H1 (cell line): ENCODE measurements around the gene PLCB3. TPM values are rescaled to one million over a fixed set of nuclear protein-coding genes. Genes with fewer than 3 reads are reported as not detected.

Experiments used
- CTCF ChIA-PET: fragments of 300-600 bp; sonication (Branson Sonifier 250); formaldehyde crosslinking; loops from one replicate; lab custom pipeline; 2021; ENCODE audit not compliant: partially characterized antibody; lab: Charles Lee
- POLR2A ChIA-PET: fragments of 300-600 bp; sonication (Branson Sonifier 250); formaldehyde crosslinking; loops from one replicate; lab custom pipeline; 2021; ENCODE audit warnings: inconsistent platforms; ENCODE audit not compliant: partially characterized antibody; lab: Charles Lee
- DNase-seq, 2 experiments: peaks; one replicate each; pipeline versions ENCODE4 v3.0.0 to v3.0.0-alpha.2; 2010 to 2022; ENCODE audit warnings: low spot score in 2 of 2, low read depth in 1 of 2, mixed read lengths in 1 of 2
- FAIRE-seq: peaks from 2 replicates; lab custom pipeline; 2011; peaks lifted over from hg19 to GRCh38; lab: Jason Lieb, UNC
- H2AFZ ChIP-seq: 2 replicates; pipeline ENCODE4 v1.8.1; 2012; ENCODE audit warnings: low read length, inconsistent platforms
- H2AK5ac ChIP-seq: 2 replicates; pipeline ENCODE4 v1.6.1; 2013; ENCODE audit warnings: low read depth, low read length
- H2BK120ac ChIP-seq: replicated peaks from 2 replicates; pipeline ENCODE3; 2013; ENCODE audit warnings: low read depth, low read length, inconsistent platforms
- H2BK12ac ChIP-seq: 2 replicates; pipeline ENCODE4 v1.6.1; 2013; ENCODE audit warnings: low read depth, low read length
- H2BK15ac ChIP-seq: 2 replicates; pipeline ENCODE4 v1.6.1; 2013; ENCODE audit warnings: low read length
- H2BK20ac ChIP-seq: 2 replicates; pipeline ENCODE4 v1.6.1; 2013; ENCODE audit warnings: low read length
- H2BK5ac ChIP-seq: 2 replicates; pipeline ENCODE4 v1.6.1; 2013; ENCODE audit warnings: low read depth, low read length
- H3K14ac ChIP-seq: 2 replicates; pipeline ENCODE4 v1.6.1; 2013; ENCODE audit warnings: inconsistent platforms; ENCODE audit not compliant: insufficient read length
- H3K18ac ChIP-seq: 2 replicates; pipeline ENCODE4 v1.6.1; 2013; ENCODE audit warnings: low read length; ENCODE audit errors: extremely low read depth
- H3K23ac ChIP-seq: 2 replicates; pipeline ENCODE4 v1.6.1; 2013; ENCODE audit warnings: inconsistent platforms; ENCODE audit not compliant: insufficient read length
- H3K23me2 ChIP-seq: 2 replicates; pipeline ENCODE4 v1.6.1; 2013; ENCODE audit warnings: low read depth, low read length
- H3K27ac ChIP-seq: 2 replicates; pipeline ENCODE4 v1.6.1; 2011; ENCODE audit warnings: low read depth, low read length, inconsistent platforms
- H3K27me3 ChIP-seq, 4 experiments: replicated peaks in 1 of 4; 1 replicate in 1 of 4; 2 replicates in 3 of 4; pipeline versions ENCODE4 v1.6.1 to v1.8.1; 2011 to 2013; ENCODE audit warnings: low read length in 3 of 4, mild to moderate bottlenecking in 3 of 4, inconsistent platforms in 2 of 4, mixed read lengths in 2 of 4, moderate library complexity in 1 of 4; ENCODE audit not compliant: control insufficient read depth in 3 of 4, insufficient read depth in 3 of 4; ENCODE audit errors: extremely low read depth in 1 of 4
- H3K36me3 ChIP-seq, 4 experiments: 2 replicates each; pipeline versions ENCODE4 v1.6.1 to v1.8.1; 2011 to 2013; ENCODE audit warnings: mild to moderate bottlenecking in 4 of 4, low read length in 3 of 4, moderate library complexity in 2 of 4, control low read depth in 1 of 4, inconsistent platforms in 1 of 4; ENCODE audit not compliant: insufficient read depth in 4 of 4, control insufficient read depth in 2 of 4
- H3K4ac ChIP-seq: replicated peaks from 2 replicates; pipeline ENCODE3; 2013; ENCODE audit warnings: low read length, low read depth, mixed read lengths, inconsistent platforms; ENCODE audit not compliant: insufficient read length
- H3K4me1 ChIP-seq, 4 experiments: replicated peaks in 1 of 4; 1 replicate in 1 of 4; 2 replicates in 3 of 4; pipeline versions ENCODE4 v1.6.1 to v1.8.1; 2011 to 2013; ENCODE audit warnings: low read length in 3 of 4, inconsistent platforms in 2 of 4, mixed read lengths in 1 of 4; ENCODE audit not compliant: insufficient read depth in 4 of 4, control insufficient read depth in 3 of 4
- H3K4me2 ChIP-seq, 2 experiments: 2 replicates each; pipeline versions ENCODE4 v1.6.1 to v1.8.1; 2011 to 2013; ENCODE audit warnings: low read depth in 2 of 2, low read length in 2 of 2, control low read depth in 1 of 2, inconsistent platforms in 1 of 2, mild to moderate bottlenecking in 1 of 2; ENCODE audit not compliant: insufficient read depth in 1 of 2
- H3K4me3 ChIP-seq, 4 experiments: fragments of 200-600, 300-600 bp in 1 of 4; sonication (generic), shearing (Covaris generic), sonication (Bioruptor Twin) in 1 of 4; 2 replicates each; pipeline versions ENCODE4 v1.5.1 to v1.8.1; 2011 to 2016; ENCODE audit warnings: low read length in 4 of 4, low read depth in 3 of 4, control low read depth in 2 of 4, inconsistent platforms in 2 of 4, mild to moderate bottlenecking in 2 of 4, mixed read lengths in 1 of 4, moderate library complexity in 1 of 4; ENCODE audit not compliant: insufficient read depth in 2 of 4; ENCODE audit errors: extremely low read depth in 1 of 4
- H3K56ac ChIP-seq: replicated peaks from 2 replicates; pipeline ENCODE3; 2013; ENCODE audit warnings: low read depth, mild to moderate bottlenecking, mixed read lengths, low read length, inconsistent platforms; ENCODE audit not compliant: insufficient read length
- H3K79me1 ChIP-seq: 2 replicates; pipeline ENCODE4 v1.6.1; 2013; ENCODE audit warnings: low read depth, low read length, control low read depth
- H3K79me2 ChIP-seq, 2 experiments: 2 replicates each; pipeline versions ENCODE4 v1.6.1 to v1.8.1; 2012 to 2013; ENCODE audit warnings: low read length in 2 of 2, mild to moderate bottlenecking in 2 of 2, inconsistent platforms in 1 of 2; ENCODE audit not compliant: insufficient read depth in 2 of 2, control insufficient read depth in 1 of 2
- H3K9ac ChIP-seq, 4 experiments: replicated peaks in 1 of 4; 1 replicate in 1 of 4; 2 replicates in 3 of 4; pipeline versions ENCODE4 v1.6.1 to v1.8.1; 2011 to 2013; ENCODE audit warnings: low read depth in 3 of 4, low read length in 3 of 4, control low read depth in 2 of 4, mild to moderate bottlenecking in 2 of 4, moderate library complexity in 2 of 4, inconsistent platforms in 1 of 4; ENCODE audit errors: extremely low read depth in 1 of 4
- H3K9me3 ChIP-seq, 2 experiments: 2 replicates each; pipeline versions ENCODE4 v1.6.1 to v1.8.1; 2012 to 2013; ENCODE audit warnings: mild to moderate bottlenecking in 2 of 2, moderate library complexity in 2 of 2, control low read depth in 1 of 2, inconsistent platforms in 1 of 2, low read depth in 1 of 2, low read length in 1 of 2, mixed read lengths in 1 of 2; ENCODE audit not compliant: insufficient read depth in 2 of 2
- H4K20me1 ChIP-seq, 2 experiments: replicated peaks in 1 of 2; 2 replicates each; pipeline versions ENCODE3 to v1.8.1; 2011 to 2013; ENCODE audit warnings: inconsistent platforms in 2 of 2, low read length in 2 of 2, mild to moderate bottlenecking in 1 of 2; ENCODE audit not compliant: insufficient read depth in 2 of 2, control insufficient read depth in 1 of 2
- H4K5ac ChIP-seq: 2 replicates; pipeline ENCODE4 v1.6.1; 2013; ENCODE audit warnings: low read length, low read depth, mixed read lengths, inconsistent platforms; ENCODE audit not compliant: insufficient read length
- H4K8ac ChIP-seq: 2 replicates; pipeline ENCODE4 v1.8.0; 2013; ENCODE audit warnings: mild to moderate bottlenecking, moderate library complexity, low read length, inconsistent platforms; ENCODE audit not compliant: insufficient read depth; ENCODE audit errors: extremely low read depth
- H4K91ac ChIP-seq: replicated peaks from 2 replicates; pipeline ENCODE3; 2013; ENCODE audit warnings: low read length, mixed read lengths, inconsistent platforms; ENCODE audit not compliant: insufficient read length
- SUZ12 ChIP-seq: fragments of 200-600 bp; sonication (generic); IDR thresholded peaks from 2 replicates; pipeline ENCODE4 v1.6.1; 2012; ENCODE audit warnings: mild to moderate bottlenecking, inconsistent platforms, low read length, moderate library complexity, mixed read lengths
- USF2 ChIP-seq: IDR thresholded peaks from 2 replicates; pipeline ENCODE4 v1.6.1; 2011; ENCODE audit warnings: low read length, improper control_type of control experiment
- WGBS, 2 experiments: shearing (Covaris generic) in 1 of 2; methylation state at CpG; one replicate each; pipeline versions ENCODE4 v1.1.6 to v1.1.7; 2013 to 2015; ENCODE audit warnings: low lambda C conversion rate in 2 of 2, mixed read lengths in 2 of 2, inconsistent platforms in 1 of 2, low coverage in 1 of 2, missing lambda C conversion rate in 1 of 2; ENCODE audit not compliant: insufficient replicate concordance in 2 of 2, insufficient coverage in 1 of 2, insufficient read length in 1 of 2; ENCODE audit errors: extremely low coverage in 1 of 2, missing lambda C conversion rate in 1 of 2; 5-methylcytosine and 5-hydroxymethylcytosine counted together
- polyA plus RNA-seq, 7 experiments: library from polyadenylated mRNA; depleted of rRNA in 3 of 7; stranded (reverse) in 5 of 7; unstranded in 2 of 7; fragments of >200 nt in 5 of 7; fragments of 200-250 nt in 2 of 7; gene quantifications; 1 replicate in 5 of 7; 2 replicates in 1 of 7; 4 replicates in 1 of 7; pipeline versions ENCODE4 v1.2.1 to v1.2.3, GENCODE V29; 2011 to 2013; ENCODE audit warnings: missing spikeins in 2 of 7, mixed read lengths in 2 of 7
- total RNA-seq: library from RNA; stranded (reverse); fragmentation: NEBNext Ultra II Directional; extraction: Animal tissue kit (Norgen Biotek cat#: 25700); gene quantifications from 2 replicates; pipeline ENCODE4 v1.2.1, GENCODE V29; 2021

PLCB3 gene
- total and polyA plus RNA-seq, 2 of the 8 experiments (the other 6 are each of a cell fraction or from before 2014, with no cell fraction given): 47.2 to 104 TPM

GRCh38 chr11:64238999-64239398 is 12.3 kb upstream of the PLCB3 start:
- POLR2A ChIA-PET: interaction anchor here (0.6 to 11.9 kb wide), 8 partner anchors 8 to 78 kb away, joined by 3 to 190 read pairs (median 4); partner anchors contain the start of genes FKBP2, NUDT22, PLCB3 and PPP1R14B
- Histone ChIP-seq H3K23ac (no peak overlapping the region), H3K18ac (no peak overlapping the region), H2BK20ac (no peak overlapping the region), H3K27me3 (peaks cover 0 to 3% (median 0%) of the 10 kb centered on the region in 4 experiments; a peak in 2 of 7 replicates), H3K4ac (no peak overlapping the region), H2BK15ac (no peak overlapping the region), H3K9me3 (no peaks in the 10 kb centered on the region), H3K4me2 (no peak overlapping the region), H3K4me3 (no peak overlapping the region), H3K23me2 (peaks cover 15% of the 10 kb centered on the region), H3K79me1 (no peaks in the 10 kb centered on the region), H3K36me3 (peaks cover 0 to 11% (median 5%) of the 10 kb centered on the region in 4 experiments; a peak in 3 of 8 replicates), H2BK5ac (no peak overlapping the region), H4K91ac (no peak overlapping the region), H3K4me1 (peaks cover 0 to 16% (median 8%) of the 10 kb centered on the region in 4 experiments; a peak in 6 of 7 replicates), H4K8ac (no peak overlapping the region), H3K79me2 (peaks cover 0 to 5% of the 10 kb centered on the region in 2 experiments; a peak in 1 of 4 replicates), H3K56ac (no peak overlapping the region), H3K27ac (no peak overlapping the region), H2AK5ac (no peak overlapping the region), H2BK120ac (no peak overlapping the region), H3K14ac (no peak overlapping the region), H4K20me1 (peaks cover 0 to 11% of the 10 kb centered on the region in 2 experiments), H2BK12ac (no peak overlapping the region), H3K9ac (no peak overlapping the region), H4K5ac (no peak overlapping the region), H2AFZ (no peak overlapping the region)
- TF ChIP-seq USF2: no peak
- TF ChIP-seq SUZ12: no peak
- FAIRE-seq (no peak), DNase-seq (no peak)
- CTCF ChIA-PET: interaction anchor here (0.7 to 4.5 kb wide), 4 partner anchors 13 to 64 kb away, joined by 3 to 26 read pairs (median 4); partner anchors contain the start of gene PLCB3
- WGBS, 2 experiments: 84% methylated on average over 5 of the region's 5 CpGs; no CpG with 5 or more reads in 1 of the 2 experiments
